GM23248 (cell line): ENCODE results near the gene OR10A7. TPM values are rescaled to one million over a fixed set of nuclear protein-coding genes. Genes with fewer than 3 reads are reported as not detected.

Source experiments
- DNase-seq: peaks from one replicate; pipeline ENCODE4 v3.0.0-alpha.2; 2015
- H2AFZ ChIP-seq: fragments of 200-600 bp; sonication (generic); 2 replicates; pipeline ENCODE4 v1.6.1; 2016; ENCODE audit warnings: antibody characterized with exemption
- H3F3A ChIP-seq: fragments of 200-600 bp; sonication (generic); 2 replicates; pipeline ENCODE4 v1.6.1; 2016; ENCODE audit warnings: mild to moderate bottlenecking, antibody characterized with exemption, mixed run types; ENCODE audit not compliant: insufficient read depth
- H3K27ac ChIP-seq: fragments of 200-600 bp; sonication (generic); 2 replicates; pipeline ENCODE4 v1.5.1; 2016; ENCODE audit warnings: mild to moderate bottlenecking
- H3K27me3 ChIP-seq: fragments of 200-600 bp; sonication (generic); replicated peaks from 2 replicates; pipeline ENCODE4 v1.6.1; 2016; ENCODE audit warnings: mild to moderate bottlenecking; ENCODE audit not compliant: insufficient read depth
- H3K36me3 ChIP-seq: fragments of 200-600 bp; sonication (generic); 2 replicates; pipeline ENCODE4 v1.6.1; 2016; ENCODE audit warnings: low read depth, mild to moderate bottlenecking
- H3K4me1 ChIP-seq: fragments of 200-600 bp; sonication (generic); 2 replicates; pipeline ENCODE4 v1.6.1; 2016; ENCODE audit warnings: mild to moderate bottlenecking; ENCODE audit not compliant: insufficient read depth
- H3K4me2 ChIP-seq: fragments of 200-600 bp; sonication (generic); one replicate; pipeline ENCODE4 v1.6.1; 2016; ENCODE audit warnings: mild to moderate bottlenecking; ENCODE audit not compliant: unreplicated experiment
- H3K4me3 ChIP-seq: fragments of 200-600 bp; sonication (generic); 2 replicates; pipeline ENCODE4 v1.5.1; 2016; ENCODE audit warnings: mild to moderate bottlenecking
- H3K79me2 ChIP-seq: fragments of 200-600 bp; sonication (generic); 2 replicates; pipeline ENCODE4 v1.6.1; 2016; ENCODE audit warnings: mild to moderate bottlenecking; ENCODE audit not compliant: insufficient read depth
- H3K9ac ChIP-seq: fragments of 200-600 bp; sonication (generic); 2 replicates; pipeline ENCODE4 v1.6.1; 2016; ENCODE audit warnings: mild to moderate bottlenecking
- H3K9me2 ChIP-seq: fragments of 200-600 bp; sonication (generic); 2 replicates; pipeline ENCODE4 v1.6.1; 2016; ENCODE audit warnings: mixed run types, mild to moderate bottlenecking, moderate library complexity; ENCODE audit not compliant: insufficient read depth
- H3K9me3 ChIP-seq: fragments of 200-600 bp; sonication (generic); one replicate; pipeline ENCODE4 v1.6.1; 2017; ENCODE audit warnings: low read depth
- H4K20me1 ChIP-seq: fragments of 200-600 bp; sonication (generic); 2 replicates; pipeline ENCODE4 v1.6.0; 2016; ENCODE audit not compliant: insufficient read depth
- EZH2 ChIP-seq: fragments of 200-600 bp; sonication (generic); IDR thresholded peaks from 2 replicates; pipeline ENCODE4 v1.6.1; 2018; ENCODE audit warnings: antibody characterized with exemption, mild to moderate bottlenecking; ENCODE audit not compliant: insufficient read depth, poor library complexity, severe bottlenecking
- EZH2phosphoT487 ChIP-seq: fragments of 200-600 bp; sonication (generic); IDR thresholded peaks from 2 replicates; pipeline ENCODE4 v1.6.1; 2018; ENCODE audit warnings: antibody characterized with exemption, moderate library complexity, mild to moderate bottlenecking, low read depth; ENCODE audit not compliant: insufficient read depth
- WGBS, 2 experiments: methylation state at CpG; one replicate each; pipeline ENCODE4 v1.1.6; 2015 to 2017; ENCODE audit warnings: low lambda C conversion rate in 2 of 2, low coverage in 1 of 2; ENCODE audit errors: missing lambda C conversion rate in 2 of 2; 5-methylcytosine and 5-hydroxymethylcytosine counted together
- in situ Hi-C: fragments of 300-500 bp; cut with MboI; formaldehyde crosslinking; loops from 2 replicates; pipeline ENCODE4 v1.15.0; 2020
- polyA plus RNA-seq: library from polyadenylated mRNA; unstranded; fragments of >200 nt; fragmentation: Nextera tagmentation; extraction: Ambion mirVana; gene quantifications from 2 replicates; pipeline ENCODE4 v1.2.1, GENCODE V29; 2016
- total RNA-seq: library from RNA; depleted of rRNA; stranded (reverse); fragments of >200 nt; shearing (Covaris generic); gene quantifications from 2 replicates; pipeline ENCODE4 v1.2.3, GENCODE V29; 2014; rRNA removed

Gene OR10A7
- total and polyA plus RNA-seq, 2 experiments from 2014 or later = not detected

DNA sequence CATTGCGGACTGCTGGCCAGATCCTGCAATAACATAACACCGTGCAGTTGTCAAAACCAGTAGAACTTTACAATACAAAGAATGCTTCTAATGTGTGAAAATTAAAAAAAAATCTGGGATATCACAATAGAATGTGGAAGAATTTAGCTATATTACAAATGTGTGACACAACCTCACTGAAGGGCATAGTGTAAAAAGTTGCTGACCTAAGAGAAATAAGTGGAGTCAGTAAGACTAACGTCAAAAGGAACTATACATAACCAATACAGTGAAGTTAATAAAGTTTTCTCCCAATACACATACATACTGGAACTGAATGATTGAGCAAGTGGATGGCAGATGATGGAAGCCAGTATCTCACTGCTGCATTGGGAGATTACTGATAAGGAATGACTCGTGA, 36.0 kb downstream of the OR10A7 start:
- no peak for TF ChIP-seq EZH2
- in situ Hi-C loops = no loop called here

DNA sequence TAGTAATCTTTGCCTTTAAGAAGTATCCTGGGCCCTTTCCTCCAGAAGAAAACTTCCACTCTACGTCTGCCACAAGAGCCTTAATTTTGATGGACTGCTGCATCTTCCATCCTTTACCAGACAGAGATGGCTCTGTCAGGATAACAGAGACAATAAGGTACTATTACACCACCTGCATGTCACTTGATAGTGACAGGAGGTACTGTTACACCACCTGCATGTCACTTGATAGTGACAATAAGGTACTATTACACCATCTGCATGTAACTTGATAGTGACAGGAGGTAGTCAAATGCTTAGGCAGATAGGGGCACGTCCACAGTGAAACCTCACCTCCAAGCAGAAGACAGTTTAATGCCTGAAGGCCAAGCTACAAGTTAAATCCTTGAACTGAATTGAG, 37.5 kb downstream of the OR10A7 start:
- Histone ChIP-seq H3K4me2 (no peak overlapping the region), H3K27ac (no peak overlapping the region), H3K27me3 (no peaks in the 10 kb centered on the region), H3K4me1 (no peaks in the 10 kb centered on the region), H3K36me3 (no peaks in the 10 kb centered on the region), H4K20me1 (no peaks in the 10 kb centered on the region), H3F3A (no peaks in the 10 kb centered on the region), H2AFZ (no peak overlapping the region), H3K9me2 (no peaks in the 10 kb centered on the region), H3K9me3 (no peaks in the 10 kb centered on the region), H3K79me2 (no peaks in the 10 kb centered on the region), H3K4me3 (no peak overlapping the region), H3K9ac (no peak overlapping the region)
- in situ Hi-C loops = no loop called here
- 8 to 11% methylated on average over 2 of the region's 2 CpGs for WGBS, 2 experiments
- TF ChIP-seq EZH2 (no peak), EZH2phosphoT487 (no peak)
- no peak for DNase-seq

More for the DNA sequence above, 36.0 kb downstream of the OR10A7 start:
- Histone ChIP-seq H3K79me2 (no peaks in the 10 kb centered on the region), H4K20me1 (no peaks in the 10 kb centered on the region), H3K9me2 (no peaks in the 10 kb centered on the region), H3K9me3 (no peaks in the 10 kb centered on the region), H3K4me2 (no peak overlapping the region), H3K4me1 (no peaks in the 10 kb centered on the region), H3K27ac (no peak overlapping the region), H3K36me3 (no peaks in the 10 kb centered on the region), H3K9ac (no peak overlapping the region), H2AFZ (no peak overlapping the region), H3K27me3 (no peaks in the 10 kb centered on the region), H3K4me3 (no peak overlapping the region), H3F3A (no peaks in the 10 kb centered on the region)
- 41 to 49% methylated on average over 4 of the region's 4 CpGs for whole genome bisulfite sequencing, 2 experiments
- no peak for DNase-seq

Other genes with a start within 250 kb of the OR10A7 start
- not detected in 2 replicates for gene TESPA1, start 236.3 kb upstream of the OR10A7 start, total RNA-seq
- not detected in 2 replicates for gene TESPA1, start 236.3 kb upstream of the OR10A7 start, polyA plus RNA-seq
- gene NEUROD4, start 201.1 kb upstream of the OR10A7 start, total RNA-seq = not detected in 2 replicates
- gene NEUROD4, start 201.1 kb upstream of the OR10A7 start, polyA plus RNA-seq = 0.04 TPM in 1 of 2 replicates, not detected in the other
- not detected in 2 replicates for gene OR9K2, start 94.6 kb upstream of the OR10A7 start, total RNA-seq
- gene OR9K2, start 94.6 kb upstream of the OR10A7 start, polyA plus RNA-seq = not detected in 2 replicates
- gene OR6C74, start 23.6 kb downstream of the OR10A7 start, total RNA-seq = not detected in 2 replicates
- not detected in 2 replicates for gene OR6C74, start 23.6 kb downstream of the OR10A7 start, polyA plus RNA-seq
- not detected in 2 replicates for gene OR6C6, start 75.5 kb downstream of the OR10A7 start, total RNA-seq
- gene OR6C6, start 75.5 kb downstream of the OR10A7 start, polyA plus RNA-seq = not detected in 2 replicates
- gene OR6C1, start 93.3 kb downstream of the OR10A7 start, total RNA-seq = not detected in 2 replicates
- not detected in 2 replicates for gene OR6C1, start 93.3 kb downstream of the OR10A7 start, polyA plus RNA-seq
- not detected in 2 replicates for gene OR6C3, start 109.7 kb downstream of the OR10A7 start, total RNA-seq
- gene OR6C3, start 109.7 kb downstream of the OR10A7 start, polyA plus RNA-seq = not detected in 2 replicates
- not detected in 2 replicates for gene OR6C75, start 141.9 kb downstream of the OR10A7 start, total RNA-seq
- not detected in 2 replicates for gene OR6C75, start 141.9 kb downstream of the OR10A7 start, polyA plus RNA-seq
- not detected in 2 replicates for gene OR6C65, start 179.5 kb downstream of the OR10A7 start, total RNA-seq
- gene OR6C65, start 179.5 kb downstream of the OR10A7 start, polyA plus RNA-seq = not detected in 2 replicates
- not detected in 2 replicates for gene OR6C76, start 205.2 kb downstream of the OR10A7 start, total RNA-seq
- not detected in 2 replicates for gene OR6C76, start 205.2 kb downstream of the OR10A7 start, polyA plus RNA-seq
- not detected in 2 replicates for gene OR6C2, start 223.1 kb downstream of the OR10A7 start, total RNA-seq
- not detected in 2 replicates for gene OR6C2, start 223.1 kb downstream of the OR10A7 start, polyA plus RNA-seq
- gene OR6C70, start 249.1 kb downstream of the OR10A7 start, total RNA-seq = not detected in 2 replicates
- gene OR6C70, start 249.1 kb downstream of the OR10A7 start, polyA plus RNA-seq = not detected in 2 replicates